ENCODE data around the gene MATN1.

DNA sequence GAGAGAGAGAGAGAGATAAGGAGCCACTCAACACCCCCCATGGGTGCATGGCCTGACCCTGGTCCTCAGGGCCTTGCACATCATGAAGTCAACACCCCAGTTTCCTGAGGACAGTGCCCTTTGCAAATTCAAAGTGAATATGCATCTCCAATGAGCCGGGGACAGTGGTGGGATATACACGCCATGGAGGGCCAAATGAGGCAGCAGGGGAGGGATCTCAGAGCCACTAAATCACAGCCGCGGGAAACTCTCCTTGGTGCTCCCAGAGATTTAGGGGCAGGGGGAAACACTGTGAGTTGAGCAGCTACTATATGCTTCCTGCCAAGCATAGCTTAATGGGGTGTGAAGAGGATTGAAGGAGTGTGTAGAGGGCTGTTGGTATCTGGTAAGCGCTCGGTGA lies 35.5 kb downstream of the MATN1 start:
- TF ChIP-seq, protein P1, sequence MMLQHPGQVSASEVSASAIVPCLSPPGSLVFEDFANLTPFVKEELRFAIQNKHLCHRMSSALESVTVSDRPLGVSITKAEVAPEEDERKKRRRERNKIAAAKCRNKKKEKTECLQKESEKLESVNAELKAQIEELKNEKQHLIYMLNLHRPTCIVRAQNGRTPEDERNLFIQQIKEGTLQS (CRISPR knock-in tag; conservative IDR thresholded peaks at IDR 0.05): no peak
- no peak for TF ChIP-seq CREM (CRISPR knock-in tag; IDR thresholded peaks at IDR 0.05)
- TF ChIP-seq, protein P2, sequence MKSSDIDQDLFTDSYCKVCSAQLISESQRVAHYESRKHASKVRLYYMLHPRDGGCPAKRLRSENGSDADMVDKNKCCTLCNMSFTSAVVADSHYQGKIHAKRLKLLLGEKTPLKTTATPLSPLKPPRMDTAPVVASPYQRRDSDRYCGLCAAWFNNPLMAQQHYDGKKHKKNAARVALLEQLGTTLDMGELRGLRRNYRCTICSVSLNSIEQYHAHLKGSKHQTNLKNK (CRISPR knock-in tag; IDR thresholded peaks at IDR 0.05): no peak
- TF ChIP-seq, protein P3, sequence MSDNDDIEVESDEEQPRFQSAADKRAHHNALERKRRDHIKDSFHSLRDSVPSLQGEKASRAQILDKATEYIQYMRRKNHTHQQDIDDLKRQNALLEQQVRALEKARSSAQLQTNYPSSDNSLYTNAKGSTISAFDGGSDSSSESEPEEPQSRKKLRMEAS (CRISPR knock-in tag; IDR thresholded peaks at IDR 0.05): no peak
- no peak for TF ChIP-seq ZNF263 (CRISPR knock-in tag; IDR thresholded peaks at IDR 0.05; ENCODE audit: low read depth)
- TF ChIP-seq, protein P4, sequence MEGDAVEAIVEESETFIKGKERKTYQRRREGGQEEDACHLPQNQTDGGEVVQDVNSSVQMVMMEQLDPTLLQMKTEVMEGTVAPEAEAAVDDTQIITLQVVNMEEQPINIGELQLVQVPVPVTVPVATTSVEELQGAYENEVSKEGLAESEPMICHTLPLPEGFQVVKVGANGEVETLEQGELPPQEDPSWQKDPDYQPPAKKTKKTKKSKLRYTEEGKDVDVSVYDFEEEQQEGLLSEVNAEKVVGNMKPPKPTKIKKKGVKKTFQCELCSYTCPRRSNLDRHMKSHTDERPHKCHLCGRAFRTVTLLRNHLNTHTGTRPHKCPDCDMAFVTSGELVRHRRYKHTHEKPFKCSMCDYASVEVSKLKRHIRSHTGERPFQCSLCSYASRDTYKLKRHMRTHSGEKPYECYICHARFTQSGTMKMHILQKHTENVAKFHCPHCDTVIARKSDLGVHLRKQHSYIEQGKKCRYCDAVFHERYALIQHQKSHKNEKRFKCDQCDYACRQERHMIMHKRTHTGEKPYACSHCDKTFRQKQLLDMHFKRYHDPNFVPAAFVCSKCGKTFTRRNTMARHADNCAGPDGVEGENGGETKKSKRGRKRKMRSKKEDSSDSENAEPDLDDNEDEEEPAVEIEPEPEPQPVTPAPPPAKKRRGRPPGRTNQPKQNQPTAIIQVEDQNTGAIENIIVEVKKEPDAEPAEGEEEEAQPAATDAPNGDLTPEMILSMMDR (IDR thresholded peaks at IDR 0.05): no peak

Measured in WTC11 (cell line).